Neural cell (in vitro differentiated cells): ENCODE data around the gene PDE6A. TPM values are rescaled to one million over a fixed set of nuclear protein-coding genes. Genes with fewer than 3 reads are reported as not detected.

Experiments used
- H2AFZ ChIP-seq: fragments of 200-600, 300-800 bp; sonication (generic), shearing (Covaris generic); 2 replicates; pipeline ENCODE4 v1.6.0; 2014; ENCODE audit warnings: low read depth, mild to moderate bottlenecking, antibody characterized with exemption, low read length, moderate library complexity
- H3F3A ChIP-seq: fragments of 200-600 bp; shearing (Covaris generic); 2 replicates; pipeline ENCODE4 v1.6.1; 2016; ENCODE audit warnings: mild to moderate bottlenecking, moderate library complexity, mixed read lengths, antibody characterized with exemption, low read length; ENCODE audit not compliant: insufficient read depth, poor library complexity, severe bottlenecking
- H3K27ac ChIP-seq: fragments of 200-600, 300-800 bp; sonication (generic), shearing (Covaris generic); 2 replicates; pipeline ENCODE4 v1.5.1; 2014; ENCODE audit warnings: mild to moderate bottlenecking, low read length, moderate library complexity
- H3K27me3 ChIP-seq: fragments of 300-800, 200-600 bp; sonication (generic), shearing (Covaris generic); 2 replicates; pipeline ENCODE4 v1.6.0; 2014; ENCODE audit warnings: mild to moderate bottlenecking, low read depth, low read length, moderate library complexity; ENCODE audit not compliant: insufficient read depth
- H3K36me3 ChIP-seq: fragments of 300-800, 200-600 bp; sonication (generic), shearing (Covaris generic); 2 replicates; pipeline ENCODE4 v1.5.1; 2014; ENCODE audit warnings: mild to moderate bottlenecking, antibody characterized with exemption, low read length, moderate library complexity; ENCODE audit not compliant: insufficient read depth
- H3K4me2 ChIP-seq: fragments of 300-800, 200-600 bp; sonication (generic), shearing (Covaris generic); 2 replicates; pipeline ENCODE4 v1.6.0; 2014; ENCODE audit warnings: mild to moderate bottlenecking, low read length
- H3K4me3 ChIP-seq: fragments of 300-800, 200-600 bp; sonication (generic), shearing (Covaris generic); 2 replicates; pipeline ENCODE4 v1.5.1; 2014; ENCODE audit warnings: mild to moderate bottlenecking, low read length, moderate library complexity
- H3K79me2 ChIP-seq: fragments of 200-600 bp; shearing (Covaris generic); replicated peaks from 2 replicates; pipeline ENCODE4 v1.6.0; 2014; ENCODE audit warnings: mild to moderate bottlenecking, low read length, moderate library complexity; ENCODE audit not compliant: insufficient read depth
- H3K9ac ChIP-seq: fragments of 300-800, 200-600 bp; sonication (generic), shearing (Covaris generic); 2 replicates; pipeline ENCODE4 v1.6.1; 2016; ENCODE audit warnings: mild to moderate bottlenecking, low read length, mixed read lengths
- H3K9me2 ChIP-seq: fragments of 200-600 bp; shearing (Covaris generic); 2 replicates; pipeline ENCODE4 v1.6.1; 2016; ENCODE audit warnings: mild to moderate bottlenecking, low read length, mixed read lengths; ENCODE audit not compliant: insufficient read depth
- H3K9me3 ChIP-seq: fragments of 200-600, 300-800 bp; sonication (generic), shearing (Covaris generic); 2 replicates; pipeline ENCODE4 v1.6.1; 2016; ENCODE audit warnings: mild to moderate bottlenecking, mixed run types, low read length, moderate library complexity, mixed read lengths
- H4K20me1 ChIP-seq: fragments of 200-600 bp; shearing (Covaris generic); 2 replicates; pipeline ENCODE4 v1.6.1; 2016; ENCODE audit warnings: mild to moderate bottlenecking, mixed run types; ENCODE audit not compliant: insufficient read depth
- CTCF ChIP-seq: fragments of 450-650 bp; IDR thresholded peaks from 2 replicates; pipeline ENCODE4 v1.5.1; 2014; ENCODE audit warnings: antibody characterized with exemption, mild to moderate bottlenecking, moderate library complexity; ENCODE audit not compliant: poor library complexity, severe bottlenecking
- EP300 ChIP-seq: fragments of 450-650 bp; conservative IDR thresholded peaks from 2 replicates; pipeline ENCODE4 v1.6.1; 2014; ENCODE audit warnings: antibody characterized with exemption, mild to moderate bottlenecking, moderate library complexity; ENCODE audit not compliant: poor library complexity, severe bottlenecking
- EZH2 ChIP-seq: fragments of 200-600, 300-800 bp; shearing (Covaris generic), sonication (generic); IDR thresholded peaks from 2 replicates; pipeline ENCODE4 v1.6.1; 2014; ENCODE audit warnings: antibody characterized with exemption, low read length, borderline replicate concordance, mild to moderate bottlenecking; ENCODE audit not compliant: insufficient read depth, poor library complexity, severe bottlenecking
- MXI1 ChIP-seq: fragments of 450-650 bp; conservative IDR thresholded peaks from 2 replicates; pipeline ENCODE4 v1.6.1; 2014; ENCODE audit warnings: antibody characterized with exemption, mild to moderate bottlenecking; ENCODE audit not compliant: poor library complexity, severe bottlenecking
- POLR2AphosphoS5 ChIP-seq: IDR thresholded peaks from 2 replicates; pipeline ENCODE4 v1.6.1; 2012
- RAD21 ChIP-seq: fragments of 450-650 bp; conservative IDR thresholded peaks from 2 replicates; pipeline ENCODE4 v1.6.1; 2014; ENCODE audit warnings: antibody characterized with exemption, mild to moderate bottlenecking, moderate library complexity
- REST ChIP-seq: IDR thresholded peaks from 2 replicates; pipeline ENCODE4 v1.6.1; 2012; ENCODE audit warnings: borderline replicate concordance
- SMC3 ChIP-seq: fragments of 450-650 bp; conservative IDR thresholded peaks from 2 replicates; pipeline ENCODE4 v1.6.1; 2014; ENCODE audit warnings: antibody characterized with exemption, mild to moderate bottlenecking, moderate library complexity; ENCODE audit not compliant: poor library complexity
- TAF1 ChIP-seq: IDR thresholded peaks from 2 replicates; pipeline ENCODE4 v1.6.1; 2012; ENCODE audit warnings: low read depth
- polyA plus RNA-seq: library from polyadenylated mRNA; depleted of rRNA; stranded (reverse); fragments of >200 nt; gene quantifications from 2 replicates; pipeline ENCODE4 v1.2.3, GENCODE V29; 2014

The PDE6A gene
- polyA plus RNA-seq, 1 donor from 2014 or later, result not detected

- Histone ChIP-seq H3K9me2 (no peaks in the 10 kb centered on the region), H3K4me2 (no peak overlapping the region), H3F3A (no peaks in the 10 kb centered on the region), H3K9ac (no peak overlapping the region), H3K27ac (no peak overlapping the region), H3K79me2 (no peaks in the 10 kb centered on the region), H3K27me3 (no peaks in the 10 kb centered on the region), H4K20me1 (no peaks in the 10 kb centered on the region), H3K4me3 (no peak overlapping the region), H3K9me3 (no peaks in the 10 kb centered on the region), H3K36me3 (no peaks in the 10 kb centered on the region), H2AFZ (no peak overlapping the region)
- TF ChIP-seq CTCF, result no peak
- no peak for TF ChIP-seq POLR2AphosphoS5
- TF ChIP-seq MXI1, result no peak
- no peak for TF ChIP-seq EZH2
- no peak for TF ChIP-seq SMC3
- no peak for TF ChIP-seq TAF1
- no peak for TF ChIP-seq REST
- TF ChIP-seq EP300, result no peak
- TF ChIP-seq RAD21, result no peak
Observed at GRCh38 chr5:149916334-149917072, 28.1 kb downstream of the PDE6A start.

- no peak overlapping the region for H3K27ac ChIP-seq
- H3K4me3 ChIP-seq, result no peak overlapping the region
- no peaks in the 10 kb centered on the region for H3K27me3 ChIP-seq
- no peak overlapping the region for H2AFZ ChIP-seq
- H3K9me3 ChIP-seq, result no peaks in the 10 kb centered on the region
- no peak overlapping the region for H3K4me2 ChIP-seq
- H3F3A ChIP-seq, result no peaks in the 10 kb centered on the region
- H3K79me2 ChIP-seq, result no peaks in the 10 kb centered on the region
- H3K9ac ChIP-seq, result no peak overlapping the region
- H4K20me1 ChIP-seq, result no peaks in the 10 kb centered on the region
- TF ChIP-seq CTCF (no peak), SMC3 (no peak), REST (no peak), MXI1 (no peak), TAF1 (no peak), POLR2AphosphoS5 (no peak), EZH2 (no peak)
- H3K36me3 ChIP-seq, result no peaks in the 10 kb centered on the region
- no peaks in the 10 kb centered on the region for H3K9me2 ChIP-seq
Observed at GRCh38 chr5:149915392-149916260, 29.0 kb downstream of the PDE6A start.
